NCI-H1417 treated with DMSO at 0.1 percent for 48 hours (cell line): Measurements from ENCODE around the gene C16orf54.
"Not testable (repeated sequence)": the region's sequence is repeated elsewhere in the genome, so short reads cannot be mapped to it uniquely, and the experiment has no call there.

Experiments
- DNase-seq: peaks from one replicate; lab custom pipeline; 2025; lab: John Stamatoyannopoulos, UW

C16orf54 gene

DNA sequence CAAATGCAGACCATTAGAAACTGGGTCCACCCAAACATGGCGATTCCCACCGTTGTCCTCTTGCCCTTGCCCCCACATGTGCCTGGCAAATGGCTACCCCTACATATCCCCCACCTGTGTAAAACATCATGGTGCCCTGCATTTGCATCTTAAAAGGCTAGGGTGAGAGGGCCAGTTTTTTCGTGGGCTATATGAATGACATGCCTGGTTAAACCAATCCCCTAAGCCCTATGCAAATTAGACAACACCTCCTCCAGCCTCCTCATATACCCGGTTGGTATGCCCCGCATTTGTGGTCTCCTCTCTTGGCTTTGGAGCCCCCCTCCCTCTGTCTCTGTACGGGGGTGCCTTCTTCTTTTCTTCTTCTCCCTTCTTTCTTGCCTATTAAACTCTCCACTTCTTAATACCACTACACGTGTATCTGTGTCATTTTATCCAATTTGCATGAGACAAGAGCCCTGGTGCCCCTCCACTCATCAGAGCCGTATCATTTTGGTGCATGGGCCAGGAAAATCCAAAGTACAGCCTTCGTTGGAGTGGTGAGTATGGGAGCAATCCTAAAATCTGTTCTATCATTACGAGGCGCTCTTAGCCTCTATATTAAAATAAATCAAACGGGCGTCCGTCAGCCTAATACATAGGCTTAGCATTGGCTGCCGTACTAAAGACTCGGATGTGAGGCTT, 36.7 kb downstream of the C16orf54 start:
- DNase-seq, result no peak

DNA sequence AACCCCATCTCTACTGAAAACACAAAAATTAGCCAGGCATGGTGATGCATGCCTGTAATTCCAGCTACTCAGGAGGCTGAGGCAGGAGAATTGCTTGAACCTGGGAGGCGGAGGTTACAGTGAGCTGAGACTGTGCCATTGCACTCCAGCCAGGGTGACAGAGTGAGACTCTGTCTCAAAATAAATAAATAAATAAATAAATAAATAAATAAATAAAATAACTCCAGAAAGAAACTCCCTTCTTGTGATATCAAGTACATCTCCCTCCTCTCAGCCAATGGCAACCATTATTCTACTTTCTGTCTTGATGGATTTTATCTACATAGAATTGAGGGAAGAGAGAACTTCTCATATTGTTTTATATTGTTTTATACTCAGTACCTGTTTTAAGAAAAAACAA, 38.6 kb downstream of the C16orf54 start:
- DNase-seq, result not testable (repeated sequence)

DNA sequence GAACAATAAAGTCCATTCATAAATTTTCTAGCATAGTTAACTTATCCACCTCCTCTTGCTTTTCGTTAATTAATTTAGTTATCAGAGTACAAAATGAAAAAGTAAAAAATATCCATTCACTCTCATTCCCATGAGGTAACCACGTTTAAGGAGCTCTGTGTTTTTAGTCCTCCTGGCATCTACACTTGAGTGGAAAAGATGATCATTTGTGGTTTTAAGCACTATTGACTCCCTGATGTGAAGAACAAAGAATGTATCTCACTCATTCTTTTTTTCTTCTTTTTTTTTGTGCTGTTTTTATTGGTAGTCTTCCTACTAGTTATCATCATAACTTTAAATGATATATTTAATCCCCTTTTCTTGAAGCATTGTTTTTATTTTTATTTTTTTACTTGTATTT, 40.8 kb downstream of the C16orf54 start:
- DNase-seq, result no peak

DNA sequence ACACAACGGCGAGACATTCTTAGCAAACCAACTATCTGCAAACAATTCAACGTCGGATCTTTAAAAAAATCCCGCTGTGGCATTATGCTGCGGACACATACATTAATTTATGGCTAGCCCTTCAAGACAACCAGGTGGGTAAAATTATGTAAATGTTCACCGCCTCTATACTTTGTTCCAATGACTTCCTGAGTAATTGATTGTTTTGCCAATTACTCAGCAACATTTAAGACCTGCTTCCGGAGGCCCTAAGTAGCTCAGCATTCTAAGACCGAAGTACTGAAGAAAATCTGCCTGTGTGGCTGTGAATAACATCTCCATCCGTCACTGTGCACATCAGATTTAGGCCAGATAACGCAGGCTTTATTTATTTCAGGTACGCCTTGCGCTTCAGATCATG, 43.5 kb downstream of the C16orf54 start:
- DNase-seq, result no peak

DNA sequence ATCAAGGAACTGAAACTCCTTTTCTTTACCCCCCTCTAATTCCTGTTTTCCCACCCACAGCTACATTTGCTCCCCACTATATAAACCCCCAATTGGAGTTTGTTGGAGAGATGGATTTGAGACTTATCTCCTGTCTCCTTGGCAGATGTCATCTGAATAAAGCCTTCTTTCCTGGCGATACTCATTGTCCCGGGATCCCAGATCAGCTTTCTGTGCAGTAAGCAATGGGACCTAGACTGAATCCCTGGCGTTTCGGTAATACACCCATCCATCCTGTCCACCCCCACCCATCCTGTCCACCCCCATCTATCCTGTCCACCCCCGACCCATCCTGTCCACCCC, 44.6 kb downstream of the C16orf54 start:
- no peak for DNase-seq

DNA sequence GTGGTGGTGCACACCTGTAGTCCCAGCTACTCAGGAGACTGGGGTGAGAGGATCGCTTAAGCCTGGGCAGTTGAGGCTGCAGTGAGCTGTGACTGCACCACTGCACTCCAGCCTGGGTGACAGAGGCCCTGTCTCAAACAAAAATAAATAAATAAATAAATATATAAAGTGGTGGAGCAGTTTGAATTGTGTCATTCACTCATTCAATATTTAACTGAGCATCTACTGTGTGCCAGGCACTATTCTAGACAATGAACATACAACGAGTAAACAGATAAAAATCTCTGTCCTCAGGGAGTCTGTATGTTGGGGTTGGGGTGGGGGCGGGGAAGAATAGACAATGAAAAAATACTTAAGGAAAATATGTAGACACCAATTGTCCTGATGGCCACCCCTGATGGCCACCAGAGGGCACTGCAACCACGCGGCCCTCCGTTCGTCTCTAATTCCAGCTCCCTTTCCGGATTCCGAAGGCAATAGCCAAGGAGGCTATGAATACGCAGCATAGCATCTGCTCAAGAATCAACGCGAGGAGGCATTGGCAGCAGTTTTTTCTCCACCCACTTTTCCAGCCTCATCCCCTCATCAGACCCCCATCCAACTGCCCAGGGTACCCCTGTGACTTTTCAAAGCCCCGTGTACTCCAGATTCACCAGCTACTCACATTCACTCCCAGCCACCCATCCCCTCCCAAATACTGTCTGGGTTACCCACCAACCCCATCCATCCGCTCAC, 45.4 kb downstream of the C16orf54 start:
- peak; percentile 34 for DNase-seq

DNA sequence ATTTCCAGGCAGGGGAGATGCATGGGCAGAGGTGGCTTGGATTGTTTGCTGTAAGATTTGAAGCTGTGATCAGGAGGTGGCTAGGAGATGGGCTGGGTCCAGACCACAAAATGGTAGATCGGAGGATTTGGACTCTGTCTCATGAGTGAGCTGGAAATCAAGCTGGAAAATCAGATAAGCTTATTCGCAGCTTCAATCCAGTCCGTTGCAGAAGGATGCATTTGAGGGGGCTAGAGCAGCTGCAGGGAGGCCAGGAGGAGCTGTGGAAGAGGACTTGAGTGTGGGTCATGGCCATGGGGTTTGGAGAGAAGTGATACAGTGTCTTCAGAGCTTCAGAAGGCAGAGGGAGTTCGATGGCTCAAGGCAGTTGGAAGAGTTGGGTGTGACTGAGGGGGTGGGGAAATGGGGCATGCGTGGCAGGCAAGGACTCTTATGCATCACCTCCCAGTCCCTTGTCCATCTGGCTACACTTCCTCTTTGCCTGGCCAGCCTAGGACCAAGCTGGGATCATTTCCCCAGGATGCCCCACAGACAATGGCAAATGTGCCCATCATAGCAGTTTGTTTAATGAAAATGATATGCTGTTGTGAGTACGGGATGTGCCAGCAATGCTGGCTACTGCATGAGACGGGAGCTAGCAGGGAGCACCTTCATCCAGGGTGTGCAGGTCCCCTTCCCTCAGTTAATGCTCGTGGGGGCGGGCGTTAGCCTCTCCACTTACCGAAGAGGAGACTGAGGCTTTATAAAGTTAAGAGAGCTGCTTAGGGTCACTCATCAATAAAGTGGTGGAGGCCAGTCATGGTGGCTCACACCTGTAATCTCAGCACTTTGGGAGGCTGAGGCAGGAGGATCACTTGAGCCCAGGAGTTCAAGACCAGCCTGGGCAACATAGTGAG, 46.2 kb downstream of the C16orf54 start:
- DNase-seq, result no peak

DNA sequence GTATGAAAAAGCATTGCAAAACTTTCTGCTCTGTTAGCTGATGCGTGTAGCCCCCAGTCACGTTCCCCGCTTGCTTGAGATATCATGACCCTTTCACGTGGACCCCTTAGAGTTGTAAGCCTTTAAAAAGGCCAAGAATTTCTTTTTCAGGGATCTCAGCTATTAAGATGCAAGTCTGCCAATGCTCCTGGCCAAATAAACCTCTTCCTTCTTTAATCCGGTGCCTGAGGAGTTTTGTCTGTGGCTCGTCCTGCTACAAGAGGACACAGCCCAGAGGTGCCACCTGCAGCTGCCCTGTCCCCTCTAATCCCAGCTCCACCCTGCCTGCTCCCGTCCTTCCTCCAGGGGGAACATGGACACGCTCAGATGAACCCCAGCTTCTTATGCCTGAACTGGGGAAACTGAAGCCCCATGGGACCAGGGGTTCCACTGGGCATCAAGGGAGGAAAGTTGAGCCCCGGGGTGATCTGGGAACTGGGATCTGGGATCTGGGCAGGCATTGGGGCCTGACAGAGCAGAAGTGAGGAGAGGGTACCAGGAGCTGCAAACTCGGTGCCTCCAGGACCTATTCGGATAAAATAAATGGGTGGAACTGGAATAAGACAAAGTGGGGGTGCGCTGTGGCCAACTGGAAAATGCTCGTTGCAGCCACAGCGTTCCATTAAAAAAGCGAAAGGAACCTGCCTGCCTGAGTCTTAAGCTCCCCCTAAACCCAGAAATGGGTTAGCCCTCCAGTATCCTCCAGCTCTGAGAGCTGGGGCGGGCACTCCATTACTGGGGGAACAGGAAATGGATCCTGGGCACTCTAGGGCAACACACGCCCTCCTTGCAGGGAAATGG, 47.1 kb downstream of the C16orf54 start:
- no peak for DNase-seq

DNA sequence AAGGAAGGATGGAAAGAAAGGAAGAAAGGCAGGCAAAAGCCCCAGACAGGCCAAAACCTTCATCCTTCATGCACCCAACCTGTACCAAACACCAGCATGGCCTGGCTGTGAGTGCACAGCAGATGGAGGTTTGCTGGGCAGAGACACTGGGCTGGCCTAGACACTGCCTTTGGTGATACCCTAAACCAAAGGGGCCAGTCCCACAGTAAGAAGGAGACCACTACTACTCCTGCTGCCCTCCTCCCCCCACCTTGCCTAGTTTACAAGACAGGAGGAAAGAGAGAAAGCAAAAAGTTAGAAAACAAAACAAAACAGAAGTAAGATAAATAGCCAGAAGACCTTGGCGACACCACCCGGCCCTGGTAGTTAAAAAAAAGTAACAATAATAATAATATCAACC, 47.7 kb downstream of the C16orf54 start:
- no peak for DNase-seq

DNA sequence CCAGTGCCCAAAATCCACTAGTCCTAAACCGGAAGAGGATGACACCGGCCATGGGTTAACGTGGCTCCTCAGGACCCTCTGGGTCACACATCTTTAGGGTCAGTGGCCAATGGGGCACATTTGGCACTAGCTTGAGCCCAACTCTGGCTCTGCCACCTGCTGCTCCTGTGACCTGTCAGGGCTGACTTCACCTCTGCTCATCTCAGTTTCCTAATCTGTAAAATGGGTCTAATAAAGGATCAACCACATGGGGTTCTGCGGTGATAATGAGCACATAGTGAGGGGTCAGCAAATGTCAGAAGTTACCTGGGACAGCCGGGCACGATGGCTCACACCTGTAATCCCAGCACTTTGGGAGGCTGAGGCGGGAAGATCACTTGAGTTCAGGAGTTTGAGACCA, 48.4 kb downstream of the C16orf54 start:
- DNase-seq, result no peak

DNA sequence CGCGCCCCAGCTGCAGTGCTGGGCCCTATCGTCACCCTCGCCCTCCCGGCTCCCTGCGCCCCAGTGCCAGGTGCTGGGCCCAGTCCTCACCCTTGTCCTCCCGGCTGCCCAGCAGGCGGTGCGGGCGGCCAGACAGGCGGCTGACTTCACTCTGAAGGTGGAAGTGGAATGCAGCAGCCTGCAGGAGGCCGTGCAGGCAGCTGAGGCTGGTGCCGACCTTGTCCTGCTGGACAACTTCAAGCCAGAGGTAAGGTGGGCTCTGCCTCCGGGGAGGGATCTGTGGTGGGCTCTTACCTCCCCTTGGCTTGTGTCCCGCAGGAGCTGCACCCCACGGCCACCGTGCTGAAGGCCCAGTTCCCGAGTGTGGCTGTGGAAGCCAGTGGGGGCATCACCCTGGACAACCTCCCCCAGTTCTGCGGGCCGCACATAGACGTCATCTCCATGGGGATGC, 48.9 kb downstream of the C16orf54 start:
- no peak for DNase-seq

DNA sequence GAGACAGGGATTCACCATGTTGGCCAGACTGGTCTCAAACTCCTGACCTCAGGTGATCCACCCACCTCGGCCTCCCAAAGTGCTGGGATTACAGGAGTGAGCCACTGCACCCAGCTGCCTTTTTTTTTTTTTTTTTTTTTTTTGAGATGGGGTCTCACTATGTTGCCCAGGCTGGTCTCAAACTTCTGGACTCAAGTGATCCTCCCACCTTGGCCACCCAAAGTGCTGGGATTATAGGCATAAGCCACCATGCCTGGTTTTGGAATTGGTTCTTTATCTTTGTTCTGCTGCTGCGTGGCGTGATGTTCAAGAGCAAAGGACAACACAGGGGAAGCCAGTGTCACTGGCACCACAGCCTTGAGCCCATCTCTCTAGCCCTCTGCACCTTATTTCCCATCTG, 50.1 kb downstream of the C16orf54 start:
- DNase-seq, result not testable (repeated sequence)

DNA sequence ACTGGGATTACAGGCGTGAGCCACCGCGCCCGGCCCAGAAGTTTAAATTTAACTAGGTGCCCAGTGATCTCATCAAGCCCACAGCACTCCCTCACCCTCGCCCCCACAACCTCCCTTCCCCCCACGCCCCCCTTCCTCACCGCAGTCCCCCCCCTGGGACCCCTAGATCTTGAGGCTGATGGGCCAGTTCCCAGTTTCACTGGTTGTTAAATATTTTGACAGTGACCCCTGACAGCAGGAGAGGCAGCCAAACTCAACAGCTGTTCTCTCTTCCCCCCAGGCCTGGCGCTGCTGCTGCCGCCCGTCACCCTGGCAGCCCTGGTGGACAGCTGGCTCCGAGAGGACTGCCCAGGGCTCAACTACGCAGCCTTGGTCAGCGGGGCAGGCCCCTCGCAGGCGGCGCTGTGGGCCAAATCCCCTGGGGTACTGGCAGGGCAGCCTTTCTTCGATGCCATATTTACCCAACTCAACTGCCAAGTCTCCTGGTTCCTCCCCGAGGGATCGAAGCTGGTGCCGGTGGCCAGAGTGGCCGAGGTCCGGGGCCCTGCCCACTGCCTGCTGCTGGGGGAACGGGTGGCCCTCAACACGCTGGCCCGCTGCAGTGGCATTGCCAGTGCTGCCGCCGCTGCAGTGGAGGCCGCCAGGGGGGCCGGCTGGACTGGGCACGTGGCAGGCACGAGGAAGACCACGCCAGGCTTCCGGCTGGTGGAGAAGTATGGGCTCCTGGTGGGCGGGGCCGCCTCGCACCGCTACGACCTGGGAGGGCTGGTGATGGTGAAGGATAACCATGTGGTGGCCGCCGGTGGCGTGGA, 51.2 kb downstream of the C16orf54 start:
- DNase-seq, result no peak

DNA sequence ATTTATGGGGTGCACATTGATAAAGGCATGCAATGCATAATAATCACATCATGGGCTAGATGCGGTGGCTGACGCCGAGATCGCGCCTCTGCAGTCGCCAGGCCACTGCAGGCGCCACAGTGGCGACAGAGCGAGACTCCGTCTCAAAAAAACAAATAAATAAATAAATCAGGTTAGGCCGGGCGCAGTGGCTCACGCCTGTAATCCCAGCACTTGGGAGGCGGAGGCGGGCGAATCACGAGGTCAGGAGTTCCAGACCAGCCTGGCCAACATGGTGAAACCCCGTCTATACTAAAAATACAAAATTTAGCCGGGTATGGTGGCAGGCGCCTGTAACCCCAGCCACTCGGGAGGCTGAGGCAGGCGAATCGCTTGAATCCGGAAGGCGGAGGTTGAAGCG, 53.2 kb downstream of the C16orf54 start:
- not testable (repeated sequence) for DNase-seq
